ENCODE measurements around the gene OLIG1.

The OLIG1 gene

GRCh38 chr21:33063907-33064622, 5.9 kb upstream of the OLIG1 start:
- no peak for DNase-seq

DNA sequence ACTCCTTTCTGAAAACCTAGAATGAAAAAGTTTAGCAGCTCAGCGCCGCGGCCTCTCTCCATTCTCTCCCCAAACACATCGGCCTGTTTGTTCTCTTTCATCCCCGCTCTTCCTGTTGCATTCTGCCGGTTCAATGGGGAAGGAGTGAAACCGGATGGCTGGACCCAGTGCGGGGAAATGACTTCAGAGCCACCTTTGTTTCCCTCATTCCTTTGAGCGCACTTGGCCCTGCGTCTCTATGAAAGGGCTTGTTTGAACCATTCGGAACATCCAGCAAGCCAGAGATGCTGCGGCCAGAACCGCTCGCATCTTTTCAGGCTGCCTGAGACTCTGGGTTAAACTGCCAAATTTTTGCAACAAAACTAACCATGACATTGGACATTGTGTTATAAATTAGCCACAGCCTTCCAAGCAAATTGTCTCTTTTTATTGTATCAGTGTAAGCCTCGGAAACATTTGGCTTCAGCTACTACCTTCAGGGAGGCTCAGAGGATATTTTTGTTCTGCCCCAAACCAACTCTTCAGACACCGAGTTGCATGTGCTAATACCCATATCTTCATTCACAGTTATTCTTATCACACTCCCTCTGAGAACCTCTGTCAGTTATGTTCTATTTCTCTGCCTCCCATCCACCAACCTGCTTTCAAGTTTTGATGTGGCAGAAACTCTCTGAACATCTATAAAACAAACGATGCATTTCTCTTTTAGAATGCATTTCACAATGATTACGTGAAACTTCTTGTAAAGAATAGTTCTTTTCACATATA, 5.1 kb upstream of the OLIG1 start:
- DNase-seq = no peak

- DNase-seq = no peak
Observed at GRCh38 chr21:33067043-33067442, 2.9 kb upstream of the OLIG1 start.

DNA sequence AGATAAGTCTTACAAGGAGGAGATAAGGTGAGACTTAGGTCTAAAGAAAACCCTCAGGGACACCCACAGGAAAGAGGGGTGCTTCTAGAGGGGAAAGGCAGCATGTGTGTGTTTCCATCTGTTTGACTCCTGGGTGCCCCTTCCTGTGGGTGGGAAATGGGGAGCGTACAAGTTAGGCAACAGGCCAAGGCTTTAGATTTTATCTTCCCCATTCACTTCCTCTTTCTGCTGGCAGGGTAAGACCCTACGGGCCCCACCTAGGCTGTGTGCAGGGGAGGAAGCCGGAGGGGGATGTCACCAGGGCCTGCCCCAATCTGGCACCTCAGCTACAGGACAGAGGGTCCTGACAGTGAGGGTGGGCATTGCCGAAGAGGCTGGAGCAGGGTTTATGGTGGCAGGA, 2.5 kb upstream of the OLIG1 start:
- DNase-seq = peak; percentile 59

DNA sequence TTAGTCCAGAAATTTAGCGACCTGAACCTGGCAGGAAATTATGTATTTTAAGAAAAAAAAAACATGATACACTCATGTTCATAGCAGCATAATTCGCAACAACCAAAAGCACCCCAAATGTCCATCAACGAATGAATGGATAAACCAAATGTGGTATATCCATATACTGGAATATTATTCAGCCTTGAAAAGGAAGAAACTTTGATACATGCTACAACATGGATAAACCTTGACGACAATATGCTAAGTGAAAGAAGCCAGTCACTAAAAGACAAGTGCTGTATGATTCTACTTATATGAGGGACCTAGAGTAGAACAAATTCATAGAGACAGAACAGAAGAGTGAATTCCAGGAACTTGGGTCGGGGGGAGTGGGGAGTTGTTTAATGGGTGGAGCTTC, 698 bp upstream of the OLIG1 start:
- no peak for DNase-seq

DNA sequence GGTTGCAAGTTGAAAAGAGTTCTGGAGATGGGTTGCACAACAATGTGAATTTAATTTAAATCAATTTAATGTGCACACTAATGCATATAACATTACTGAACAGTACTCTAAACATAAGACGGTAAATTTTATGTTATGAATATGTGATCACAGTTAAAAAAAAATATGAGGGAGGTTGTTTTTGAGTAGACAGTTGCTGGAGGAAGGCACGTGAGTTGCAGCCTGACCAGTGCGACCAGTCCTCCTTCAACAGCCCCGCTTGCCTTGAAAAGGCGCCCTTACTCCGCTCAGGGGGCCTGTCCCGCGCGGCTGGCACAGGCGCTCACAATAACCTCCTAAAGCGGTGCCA, 322 bp upstream of the OLIG1 start:
- no peak for DNase-seq

- DNase-seq = no peak
Observed at GRCh38 chr21:33070744-33070997, 730 bp downstream of the OLIG1 start.

- peak; percentile 66 for DNase-seq
Observed at GRCh38 chr21:33070998-33071769, 1.2 kb downstream of the OLIG1 start.

DNA sequence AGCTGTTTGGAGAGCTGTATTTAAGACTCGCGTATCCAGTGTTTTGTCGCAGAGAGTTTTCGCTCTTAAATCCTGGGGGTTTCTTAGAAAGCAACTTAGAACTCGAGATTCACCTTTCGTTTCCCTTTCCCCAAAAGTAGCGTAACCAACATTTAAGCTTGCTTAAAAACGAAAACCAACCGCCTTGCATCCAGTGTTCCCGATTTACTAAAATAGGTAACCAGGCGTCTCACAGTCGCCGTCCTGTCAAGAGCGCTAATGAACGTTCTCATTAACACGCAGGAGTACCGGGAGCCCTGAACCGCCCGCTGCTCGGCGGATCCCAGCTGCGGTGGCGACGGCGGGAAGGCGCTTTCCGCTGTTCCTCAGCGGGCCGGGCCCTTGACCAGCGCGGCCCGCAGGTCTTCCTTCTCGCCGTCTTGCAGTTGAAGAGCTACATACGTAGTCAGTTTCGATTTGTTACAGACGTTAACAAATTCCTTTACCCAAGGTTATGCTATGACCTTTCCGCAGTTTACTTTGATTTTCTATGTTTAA, 1.9 kb downstream of the OLIG1 start:
- peak; percentile 66 for DNase-seq

GRCh38 chr21:33073636-33074035, 3.7 kb downstream of the OLIG1 start:
- no peak for DNase-seq

GRCh38 chr21:33075128-33075527, 5.2 kb downstream of the OLIG1 start:
- DNase-seq = no peak

GRCh38 chr21:33075596-33076195, 5.8 kb downstream of the OLIG1 start:
- no peak for DNase-seq

DNA sequence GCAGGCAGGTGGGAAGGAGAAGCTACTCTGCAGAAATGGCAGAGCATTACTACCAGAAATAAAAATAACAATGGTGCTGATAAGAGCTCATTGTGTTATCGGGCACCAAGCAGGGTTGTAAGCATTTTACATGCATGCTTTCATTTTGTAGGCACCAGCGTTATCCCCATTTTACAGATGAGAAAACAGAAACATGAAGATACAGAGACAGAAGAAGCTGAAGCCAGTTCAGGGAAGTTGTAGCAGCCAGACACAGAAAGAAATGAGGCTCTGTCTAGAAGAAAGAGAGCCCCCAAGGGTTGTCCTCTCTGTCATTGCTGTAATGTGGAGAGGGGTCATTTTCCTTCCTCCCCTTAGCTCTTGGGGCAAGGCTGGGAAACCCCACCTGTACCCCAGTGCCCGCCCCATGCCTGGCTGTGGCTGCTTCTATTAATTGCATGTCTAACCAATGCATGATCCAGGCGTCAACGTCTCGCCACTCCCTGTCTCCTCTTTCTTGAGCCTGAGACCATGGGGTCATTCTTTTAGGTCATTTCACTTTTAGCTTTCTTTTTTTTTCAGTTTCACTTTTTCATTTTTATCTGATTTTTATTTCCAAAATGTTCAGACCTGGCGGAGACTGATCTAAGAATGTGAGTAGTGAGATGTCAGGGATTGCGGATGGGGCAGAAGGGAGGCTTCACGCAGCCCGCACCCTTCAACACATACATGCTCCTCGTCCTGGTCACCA, 6.8 kb downstream of the OLIG1 start:
- DNase-seq = no peak

- no peak for DNase-seq
Observed at GRCh38 chr21:33078907-33079582, 9.1 kb downstream of the OLIG1 start.

GRCh38 chr21:33080376-33080775, 10.4 kb downstream of the OLIG1 start:
- no peak for DNase-seq

DNA sequence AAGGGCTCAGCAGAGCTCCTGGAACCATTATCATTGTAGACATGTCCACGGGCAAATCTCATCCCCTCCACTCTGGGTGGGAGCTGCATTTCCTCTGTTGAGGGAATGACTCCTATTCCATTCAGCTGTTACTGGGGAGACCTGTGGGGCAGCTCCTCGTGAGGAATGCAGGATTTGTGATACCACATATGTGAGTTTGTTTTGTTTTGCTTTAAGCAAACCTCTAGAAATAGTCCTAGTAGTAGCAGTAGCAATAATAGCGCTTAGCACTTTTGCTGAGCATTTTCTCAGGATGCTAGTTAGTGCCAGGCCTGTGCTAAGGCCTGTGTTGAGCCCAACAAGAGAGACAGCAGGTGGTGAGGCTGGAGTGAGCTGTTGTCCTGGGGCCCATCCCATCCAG, 10.8 kb downstream of the OLIG1 start:
- DNase-seq = no peak

DNA sequence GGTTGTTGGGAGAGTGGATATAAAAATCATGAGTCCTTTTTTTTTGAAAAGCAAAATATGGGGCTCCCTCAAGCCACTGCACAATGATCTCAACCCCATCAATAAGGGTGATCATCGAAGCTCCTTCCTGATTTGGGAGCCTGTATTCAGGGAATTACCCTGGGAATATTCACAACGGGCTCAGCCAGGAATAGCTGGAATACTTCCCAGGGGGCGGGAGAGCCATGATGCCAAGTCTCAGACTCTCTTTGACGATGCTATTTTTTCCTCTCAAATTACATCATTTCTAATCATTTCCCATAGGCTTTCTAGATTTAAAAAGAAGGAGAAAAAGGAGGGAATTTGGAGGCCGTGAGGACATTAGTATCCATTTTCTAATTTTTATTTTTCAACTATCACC, 18.4 kb downstream of the OLIG1 start:
- no peak for DNase-seq

DNA sequence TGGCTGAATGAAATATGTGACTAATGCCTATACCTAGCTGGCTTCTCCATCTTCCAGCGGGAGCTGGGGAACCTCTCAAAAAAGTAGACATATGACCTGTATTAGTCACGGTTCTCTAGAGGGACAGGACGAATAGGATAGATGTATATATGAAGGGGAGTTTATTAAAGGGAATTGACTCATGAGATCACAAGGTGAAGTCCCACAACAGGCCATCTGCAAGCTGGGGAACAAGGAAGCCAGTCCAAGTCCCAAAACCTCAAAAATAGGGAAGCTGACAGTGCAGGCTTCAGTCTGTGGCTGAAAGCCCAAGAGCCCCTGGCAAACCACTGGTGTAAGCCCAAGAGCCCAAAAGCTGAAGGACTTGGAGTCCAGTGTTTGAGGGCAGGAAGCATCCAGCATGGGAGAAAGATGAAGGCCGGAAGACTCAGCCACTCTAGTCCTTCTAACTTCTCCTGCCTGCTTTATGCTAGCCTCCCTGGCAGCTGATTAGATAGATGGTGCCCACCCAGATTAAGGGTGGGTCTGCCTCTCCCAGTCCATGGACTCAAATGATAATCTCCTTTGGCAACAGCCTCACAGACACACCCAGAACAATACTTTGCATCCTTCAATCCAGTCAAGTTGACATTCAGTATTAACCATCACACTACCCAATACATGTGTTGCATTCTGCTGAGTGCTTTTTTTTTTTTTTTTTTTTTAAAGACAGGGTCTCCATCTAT, 19.6 kb downstream of the OLIG1 start:
- no peak for DNase-seq

- no peak for DNase-seq
Observed at GRCh38 chr21:33096426-33096825, 26.5 kb downstream of the OLIG1 start.

DNA sequence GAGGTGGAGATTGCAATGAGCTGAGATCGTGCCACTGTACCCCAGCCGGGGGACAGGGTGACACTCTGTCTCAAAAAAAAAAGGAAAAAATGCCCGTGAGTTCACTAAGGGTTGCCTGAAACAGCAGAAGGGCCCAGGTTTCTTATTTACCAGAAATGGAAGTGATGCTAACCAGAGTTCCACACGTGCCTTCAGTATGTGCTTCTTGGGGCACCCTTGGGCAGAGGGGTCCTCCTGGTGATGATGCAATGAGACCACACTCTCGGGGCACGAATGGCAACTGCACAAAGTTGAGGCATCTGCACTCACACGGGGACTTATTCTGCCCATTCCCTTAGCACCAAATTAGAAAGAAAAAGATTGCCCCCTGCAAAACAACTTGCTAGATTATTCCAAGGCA, 29.2 kb downstream of the OLIG1 start:
- DNase-seq = no peak

- DNase-seq = no peak
Observed at GRCh38 chr21:33101300-33101911, 31.5 kb downstream of the OLIG1 start.
